HG03575 (cell line): ENCODE measurements around the gene FUBP1.
"Not testable (repeated sequence)": the region's sequence is repeated elsewhere in the genome, so short reads cannot be mapped to it uniquely, and the experiment has no call there.

Source experiments
- ATAC-seq: cut with Tn5 transposase; IDR thresholded peaks from one replicate; pipeline ENCODE4 v1.9.1; 2021; ENCODE audit not compliant: unreplicated experiment, insufficient number of reproducible peaks, low FRiP score; ENCODE audit errors: extremely low read depth

FUBP1 gene

DNA sequence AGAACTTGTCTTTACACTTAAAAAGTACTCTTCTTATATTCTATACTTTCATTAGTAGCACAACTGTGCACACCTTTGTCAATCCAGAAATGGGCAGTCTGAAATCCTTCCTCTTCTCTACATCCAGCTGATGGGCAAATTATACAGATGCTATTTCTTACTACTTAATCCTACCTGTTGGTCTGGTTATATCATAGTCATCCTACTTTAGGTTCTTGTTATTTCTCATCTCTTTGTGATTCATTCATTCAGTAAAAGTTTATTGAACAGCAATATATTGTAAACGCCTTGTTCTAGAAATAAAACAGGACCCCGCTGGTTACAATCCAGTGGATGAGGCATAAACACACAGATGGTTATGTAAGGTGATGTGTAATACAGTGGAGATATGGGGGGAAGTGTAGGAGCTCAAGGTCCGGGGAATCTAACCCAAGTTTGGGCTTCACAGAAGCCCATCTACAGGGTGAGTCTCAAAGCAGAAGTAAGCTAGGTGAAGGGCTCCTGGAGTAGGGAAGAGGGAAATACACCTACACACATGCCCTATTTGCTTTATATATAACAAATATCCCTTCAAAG, 11.8 kb upstream of the FUBP1 start:
- ATAC-seq = no peak

DNA sequence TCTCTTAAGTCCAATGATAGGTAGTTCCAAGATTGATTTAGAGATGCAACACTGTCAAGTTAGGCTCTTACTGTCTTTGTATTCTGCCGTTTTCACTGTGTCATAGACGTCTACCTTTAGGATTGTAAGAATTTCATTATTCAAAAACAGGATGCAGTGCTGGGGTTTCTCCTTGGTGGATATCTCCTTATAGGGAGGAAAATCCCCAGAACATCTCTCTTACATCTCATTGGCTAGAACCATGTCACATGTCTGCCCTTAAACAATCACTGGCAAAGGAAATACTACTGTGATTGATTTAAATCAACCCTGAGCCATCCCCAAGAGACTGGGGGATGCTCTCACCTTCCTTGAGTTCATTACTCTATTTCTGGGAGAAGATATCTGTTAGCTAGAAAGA, 10.9 kb upstream of the FUBP1 start:
- no peak for ATAC-seq

DNA sequence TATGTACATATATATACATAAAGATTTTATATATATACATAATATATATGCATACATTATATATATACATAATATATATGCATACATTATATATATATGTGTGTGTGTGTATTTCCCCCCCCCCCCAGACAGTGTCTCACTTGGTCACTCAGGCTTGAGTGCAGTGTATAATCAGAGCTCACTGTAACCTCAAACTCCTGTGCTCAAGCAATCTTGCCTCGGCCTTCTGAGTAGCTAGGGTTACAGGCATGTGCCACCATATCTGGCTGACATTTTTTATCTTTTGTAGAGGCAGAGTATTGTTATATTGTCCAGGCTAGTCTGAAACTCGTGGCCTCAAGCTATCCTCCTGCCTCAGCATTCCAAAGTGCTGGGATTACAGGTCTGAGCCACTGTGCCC, 9.0 kb upstream of the FUBP1 start:
- ATAC-seq = no peak

DNA sequence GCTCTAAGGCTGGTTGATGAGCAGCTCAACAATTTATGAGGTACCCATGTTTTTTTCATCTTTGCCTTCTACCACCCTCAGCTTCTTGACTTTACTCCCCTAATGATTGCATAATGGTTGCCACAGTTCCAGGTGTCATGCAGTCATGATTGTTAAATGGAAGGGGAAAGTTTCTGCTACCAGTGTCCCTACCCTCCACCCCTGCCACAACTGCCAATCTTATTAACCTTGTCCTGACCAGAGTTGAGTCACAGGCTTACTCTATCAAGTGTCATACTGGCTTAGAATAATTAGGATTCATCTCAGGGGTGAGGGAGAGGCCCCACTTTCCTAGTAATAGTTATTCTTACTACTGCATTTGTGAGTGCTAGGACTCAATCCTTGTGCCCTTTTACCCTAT, 7.9 kb upstream of the FUBP1 start:
- no peak for ATAC-seq

DNA sequence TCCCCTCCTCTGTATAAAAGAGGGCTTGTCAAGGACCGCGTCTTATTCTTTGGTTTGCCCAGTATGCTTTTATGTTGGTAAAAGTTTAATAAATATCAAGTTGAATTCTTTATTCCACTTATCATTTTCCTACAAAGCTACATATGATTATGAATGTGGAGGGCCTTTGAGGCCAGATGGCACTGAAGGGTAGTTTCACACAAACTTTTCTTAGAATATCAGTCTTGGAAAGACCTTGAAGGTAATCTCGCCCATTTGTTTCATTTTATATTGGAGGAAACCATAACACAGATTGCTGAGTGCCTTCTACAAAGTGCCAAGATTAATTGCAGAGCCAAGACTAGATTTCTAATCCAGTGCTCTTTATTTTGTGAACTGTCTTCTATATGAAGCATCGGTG, 5.8 kb upstream of the FUBP1 start:
- ATAC-seq = no peak

DNA sequence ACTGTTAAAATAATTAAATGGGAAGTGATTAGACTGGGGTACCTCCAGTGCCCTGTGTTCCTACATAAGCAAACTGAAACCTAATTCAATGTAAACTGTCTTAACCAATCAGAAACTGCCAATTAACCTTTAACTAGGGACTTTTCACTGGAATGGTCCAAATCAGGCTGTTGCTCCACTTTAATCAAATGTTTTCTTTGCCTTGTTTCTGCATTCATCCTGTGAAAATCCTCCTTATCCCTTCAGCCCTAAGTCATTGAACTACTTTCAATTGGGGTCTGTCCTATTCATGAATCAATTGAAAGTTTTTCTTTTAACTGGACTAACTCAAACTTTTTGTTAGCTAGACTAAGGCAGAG, 5.1 kb upstream of the FUBP1 start:
- no peak for ATAC-seq

DNA sequence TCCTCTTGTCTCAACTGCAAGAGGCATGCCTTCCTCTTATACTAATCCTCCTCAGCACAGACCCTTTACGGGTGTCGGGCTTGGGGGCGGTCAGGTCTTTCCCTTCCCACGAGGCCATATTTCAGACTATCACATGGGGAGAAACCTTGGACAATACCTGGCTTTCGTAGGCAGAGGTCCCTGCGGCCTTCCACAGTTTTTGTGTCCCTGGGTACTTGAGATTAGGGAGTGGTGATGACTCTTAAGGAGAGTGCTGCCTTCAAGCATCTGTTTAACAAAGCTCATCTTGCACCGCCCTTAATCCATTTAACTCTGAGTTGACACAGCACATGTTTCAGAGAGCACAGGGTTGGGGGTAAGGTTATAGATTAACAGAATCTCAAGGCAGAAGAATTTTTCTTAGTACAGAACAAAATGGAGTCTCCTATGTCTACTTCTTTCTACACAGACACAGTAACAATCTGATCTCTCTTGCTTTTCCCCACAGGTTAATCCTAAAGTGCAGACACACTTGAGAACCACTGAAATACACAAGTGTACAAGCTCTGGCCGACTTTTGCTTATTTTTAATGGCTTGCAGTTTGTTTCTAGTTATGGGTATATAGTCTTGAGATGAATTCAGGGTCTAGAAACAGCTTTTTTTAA, 4.6 kb upstream of the FUBP1 start:
- ATAC-seq = not testable (repeated sequence)

DNA sequence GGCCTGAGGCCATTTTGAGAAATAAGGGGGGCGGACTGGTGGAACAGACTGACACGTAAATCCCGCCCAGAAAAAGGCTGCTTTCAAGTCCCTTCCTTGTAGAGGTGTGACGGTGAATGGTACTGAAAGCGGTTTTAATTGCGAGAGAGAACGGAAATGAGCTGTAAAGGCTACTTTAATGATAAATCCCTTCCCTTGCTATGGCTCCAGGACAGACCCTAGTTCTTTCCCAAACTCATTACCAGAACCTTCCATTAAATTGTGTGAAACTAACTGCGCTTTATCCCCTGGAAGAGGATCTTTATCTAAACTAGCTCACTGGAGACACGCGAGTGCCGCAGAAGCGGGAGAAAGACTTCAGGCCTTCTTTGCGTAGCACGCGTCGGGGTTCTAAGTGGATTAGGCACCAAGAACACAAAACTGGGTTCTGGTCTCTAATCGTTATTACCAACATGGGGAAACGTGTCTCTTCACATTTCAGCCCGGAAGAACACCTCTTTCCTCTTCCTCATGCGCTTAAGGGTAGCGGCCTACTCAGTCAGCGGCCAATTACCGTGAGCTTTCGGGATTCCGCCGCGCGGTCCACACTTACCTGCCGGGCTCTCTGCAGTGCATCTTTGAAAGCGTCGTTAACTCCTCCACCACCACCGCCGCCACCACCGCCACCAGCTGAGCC, 441 bp downstream of the FUBP1 start:
- ATAC-seq = peak; percentile 55

DNA sequence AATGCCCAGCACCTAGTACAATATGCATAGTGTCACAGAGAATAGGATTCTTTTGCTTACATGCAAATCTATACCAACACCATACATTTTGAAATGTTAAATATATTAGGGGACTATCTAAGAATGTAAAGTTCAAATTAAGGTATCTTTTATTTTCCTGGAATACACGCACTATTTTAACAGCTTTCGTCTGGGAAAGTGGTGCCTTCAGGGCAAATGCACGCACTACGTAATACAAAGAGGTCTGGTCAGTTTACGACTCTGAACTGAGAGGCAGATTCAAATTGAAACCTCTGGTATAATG, 931 bp downstream of the FUBP1 start:
- no peak for ATAC-seq

DNA sequence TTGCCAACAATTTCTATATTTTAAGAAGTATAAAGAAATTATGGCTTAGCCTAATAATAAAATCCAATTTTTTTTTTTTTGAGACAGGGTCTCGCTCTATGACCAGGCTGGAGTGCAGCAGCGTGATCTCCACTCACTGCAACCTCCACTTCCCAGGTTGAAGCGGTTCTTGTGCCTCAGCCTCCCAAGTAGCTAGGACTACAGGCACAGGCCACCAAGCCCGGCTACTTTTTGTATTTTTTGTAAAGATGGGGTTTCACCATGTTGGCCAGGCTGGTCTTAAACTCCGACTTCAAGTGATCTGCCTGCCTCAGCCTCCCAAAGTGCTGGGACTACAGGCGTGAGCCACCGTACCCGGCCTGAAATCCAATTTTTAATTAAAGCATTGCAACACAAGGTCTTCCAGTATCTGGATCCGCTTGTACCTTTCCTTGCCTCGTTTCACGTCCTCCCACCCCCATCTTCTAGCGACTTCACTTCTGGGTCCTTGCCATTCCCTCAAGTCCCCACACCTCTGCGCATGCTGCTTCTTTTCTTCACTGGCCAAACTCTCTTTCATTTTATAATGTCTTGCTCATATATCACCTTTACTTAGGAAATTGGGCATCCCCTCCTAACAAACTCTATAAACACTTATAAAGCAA, 2.3 kb downstream of the FUBP1 start:
- ATAC-seq = no peak

DNA sequence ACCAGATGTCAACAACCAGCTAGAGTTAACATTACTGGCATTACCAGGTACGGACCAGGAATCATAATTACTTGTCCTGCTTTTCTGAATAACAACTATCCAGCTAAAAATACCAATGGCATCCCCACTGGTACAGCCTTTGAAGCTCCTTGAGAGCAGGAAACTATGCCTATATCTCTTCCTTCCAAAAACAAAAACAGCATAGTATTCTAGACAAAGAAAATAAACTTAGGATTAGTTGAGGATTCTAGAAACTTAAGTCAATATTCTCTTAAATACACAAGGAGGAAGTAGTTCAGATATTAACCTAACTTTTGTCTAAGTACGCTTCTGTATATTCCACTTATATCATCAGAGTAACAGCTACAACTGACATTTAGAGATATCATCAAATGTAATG, 3.0 kb downstream of the FUBP1 start:
- no peak for ATAC-seq

DNA sequence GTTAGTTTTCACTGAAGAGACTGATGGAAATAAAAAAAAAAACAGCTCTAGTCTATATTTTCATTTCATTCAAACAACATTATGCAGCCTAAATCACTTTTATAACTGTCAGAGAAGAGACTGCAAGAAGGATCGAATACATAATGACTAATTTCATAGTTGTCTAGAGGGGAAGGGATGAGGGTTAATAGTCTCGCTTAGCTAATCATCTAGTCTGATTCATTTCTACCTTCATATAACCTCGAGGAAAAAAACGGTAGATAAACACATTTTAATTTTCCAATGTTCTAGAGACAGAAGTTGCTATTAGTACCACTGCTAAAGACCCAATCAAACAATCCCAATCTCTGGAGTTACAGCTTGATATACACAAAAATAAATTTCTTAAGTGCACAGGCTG, 3.5 kb downstream of the FUBP1 start:
- ATAC-seq = no peak

DNA sequence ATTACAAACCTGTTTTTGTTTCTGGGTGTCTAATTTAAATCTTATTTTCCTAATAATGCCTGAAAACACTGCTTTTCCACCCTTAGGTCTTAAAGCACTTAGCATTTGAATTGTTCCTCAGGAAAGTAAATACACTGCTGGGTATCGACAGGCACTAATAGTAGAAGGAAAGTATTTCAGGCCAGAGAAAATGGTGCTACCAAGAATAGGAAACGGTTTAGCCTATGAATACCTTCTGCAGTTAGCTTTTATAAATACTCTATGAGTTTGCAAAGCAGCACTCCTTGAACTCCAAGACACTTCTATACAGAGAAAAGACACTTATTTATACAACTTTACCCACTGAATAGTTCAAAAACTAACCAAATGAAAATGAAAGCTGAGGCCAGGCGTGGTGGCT, 6.8 kb downstream of the FUBP1 start:
- no peak for ATAC-seq

DNA sequence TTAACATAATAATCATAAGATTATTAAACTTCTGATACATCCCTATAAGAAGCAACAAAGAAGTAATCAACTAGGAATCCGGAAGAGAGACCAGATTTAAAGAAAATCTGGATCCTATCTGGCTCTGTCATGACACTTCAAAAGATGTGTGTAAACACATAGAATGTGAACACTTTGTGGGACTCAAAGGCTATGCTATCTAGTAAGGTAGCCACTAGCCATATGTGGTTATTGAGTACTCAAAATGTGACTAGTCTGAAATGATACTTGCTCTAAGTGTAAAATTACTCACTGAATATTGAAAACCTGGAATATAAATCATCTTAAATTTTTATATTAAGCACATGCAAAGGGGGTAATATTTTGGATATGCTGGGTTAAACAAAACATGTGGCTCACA, 8.7 kb downstream of the FUBP1 start:
- no peak for ATAC-seq

DNA sequence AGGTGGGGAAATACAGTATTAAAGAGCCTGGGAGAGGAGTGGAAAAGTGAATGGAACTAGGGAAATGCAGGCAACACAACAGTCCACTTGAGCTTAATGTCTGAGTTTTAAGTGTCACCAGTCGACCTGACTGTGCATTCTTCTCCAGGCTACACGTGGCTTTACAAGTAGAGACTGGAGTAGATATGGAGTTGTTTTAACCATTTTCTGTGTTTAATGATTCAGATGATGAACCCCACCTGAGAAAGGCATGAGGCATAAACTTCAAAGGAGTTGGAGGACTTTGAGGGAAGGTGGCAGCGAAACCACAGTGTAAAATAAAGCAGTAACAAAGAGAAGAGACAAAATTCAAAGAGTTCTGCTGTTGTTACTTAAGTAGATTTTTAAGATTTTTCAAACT, 12.6 kb downstream of the FUBP1 start:
- ATAC-seq = no peak

DNA sequence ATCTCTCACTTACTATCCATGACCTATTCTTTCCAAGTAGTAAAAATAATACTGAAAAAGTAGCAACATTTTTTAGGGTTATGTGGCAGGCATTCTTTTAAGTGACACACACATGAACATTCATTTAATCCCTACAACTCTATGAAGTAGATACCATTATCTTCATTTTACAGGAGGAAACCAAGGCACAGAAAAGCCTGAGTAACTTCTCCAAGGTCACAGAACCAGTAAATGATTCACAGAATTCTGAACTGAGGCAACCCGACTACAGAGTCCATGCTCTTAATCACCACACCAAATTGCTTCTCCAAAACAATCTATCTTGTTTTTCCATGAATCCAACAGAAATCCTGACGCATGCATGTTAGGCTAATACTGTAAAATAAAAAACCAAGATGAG, 17.5 kb downstream of the FUBP1 start:
- no peak for ATAC-seq

DNA sequence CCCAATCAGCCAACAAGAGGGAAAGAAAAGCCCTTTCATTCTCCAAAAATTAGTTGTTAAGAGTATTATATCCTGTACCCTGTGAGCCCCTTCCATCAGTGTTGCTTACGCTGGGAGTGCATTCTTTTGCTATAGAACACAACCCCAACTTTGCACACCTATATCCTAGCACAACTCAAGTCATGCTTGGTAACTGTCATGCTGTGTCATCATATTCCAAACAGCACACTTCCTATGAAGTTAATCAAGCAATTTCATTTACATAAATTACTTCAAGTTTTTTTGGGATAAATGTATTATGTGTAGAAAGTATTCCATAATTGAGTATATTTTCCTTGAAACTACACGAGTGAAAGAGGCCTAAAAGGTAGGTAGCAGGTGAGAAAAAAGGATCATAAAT, 20.0 kb downstream of the FUBP1 start:
- no peak for ATAC-seq

DNA sequence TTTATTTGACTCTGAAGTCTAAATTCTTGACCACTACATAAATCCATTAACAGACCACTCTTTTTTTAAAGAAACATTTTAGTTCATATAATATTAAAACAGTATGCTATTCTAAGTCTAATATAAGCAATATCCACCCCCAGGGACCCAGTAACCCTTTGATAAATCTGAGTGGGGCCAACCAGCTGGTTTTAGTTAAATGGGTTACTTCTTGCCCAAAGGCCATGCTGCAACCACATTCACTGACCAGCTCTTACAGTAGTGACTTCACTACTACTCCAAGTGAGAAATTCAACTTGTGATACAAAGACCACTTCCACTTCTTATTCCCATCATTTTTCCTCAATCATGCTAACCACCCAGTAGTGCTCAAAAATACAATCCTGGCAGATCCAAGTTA, 20.5 kb downstream of the FUBP1 start:
- ATAC-seq = no peak

DNA sequence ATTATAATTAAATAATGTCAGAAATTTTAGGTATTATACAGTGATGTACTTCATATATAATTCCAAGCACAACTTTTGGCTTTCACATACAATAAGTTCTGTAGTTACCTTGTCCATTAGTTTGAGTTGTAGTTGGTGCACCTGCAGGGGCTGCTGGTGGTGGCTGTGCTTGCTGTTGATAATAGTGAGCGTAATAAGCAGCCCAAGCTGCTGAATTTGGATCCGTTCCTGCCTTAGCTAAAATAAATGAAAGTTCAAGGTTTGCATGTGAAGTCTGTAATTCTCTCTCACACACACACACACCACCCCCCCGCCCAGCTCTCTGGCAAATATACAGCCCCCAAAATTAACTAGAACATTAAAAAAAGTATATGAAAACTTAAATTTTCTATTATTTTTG, 22.4 kb downstream of the FUBP1 start:
- no peak for ATAC-seq

DNA sequence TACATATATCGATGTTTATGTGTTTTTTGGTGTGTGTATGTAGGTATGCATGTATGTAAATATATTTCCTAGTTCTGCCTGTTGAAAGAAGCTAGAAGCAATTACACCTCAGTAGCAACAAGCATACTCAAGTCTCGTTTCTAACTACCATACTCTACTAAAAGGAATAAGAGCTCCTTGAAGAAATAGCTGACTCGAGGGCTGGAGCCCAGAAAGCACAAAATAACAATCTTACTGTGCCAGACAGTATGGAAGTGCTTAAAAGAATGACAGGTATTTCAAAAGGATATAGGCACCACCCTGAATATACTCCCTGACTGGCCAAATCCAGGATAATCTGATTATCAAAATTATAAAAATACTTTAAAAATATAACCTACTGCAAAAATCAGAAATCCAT, 23.2 kb downstream of the FUBP1 start:
- ATAC-seq = no peak

DNA sequence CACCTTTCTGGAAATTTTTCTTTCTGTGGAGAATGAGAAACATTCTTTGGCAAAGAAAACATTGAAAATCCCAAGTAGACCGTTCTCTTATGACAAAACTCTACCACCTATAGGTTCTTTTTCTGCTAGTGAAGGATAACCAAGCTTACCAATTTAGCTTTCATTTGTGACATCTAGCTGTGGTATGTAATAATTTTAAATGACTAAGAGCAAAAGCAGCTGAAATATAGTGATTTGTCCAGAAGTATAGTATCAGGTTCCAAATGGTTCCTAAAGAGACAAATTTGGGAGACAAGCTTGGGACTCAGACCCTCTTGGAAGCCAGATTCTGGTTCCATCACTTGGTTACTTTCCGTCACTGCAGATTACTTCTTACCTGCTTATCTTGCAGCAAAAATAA, 24.4 kb downstream of the FUBP1 start:
- ATAC-seq = no peak
